Activated CD4-positive, alpha-beta T cell treated with anti-CD3 and anti-CD28 coated beads, Interleukin-2, amount 50 U/mL, for 1 hour (primary cell): Measurements from ENCODE around the gene PPP1R8.
"Not testable (repeated sequence)": the region's sequence is repeated elsewhere in the genome, so short reads cannot be mapped to it uniquely, and the experiment has no call there.

Source experiments
- DNase-seq: peaks from one replicate; pipeline ENCODE4 v3.0.0-alpha.2; 2020

The PPP1R8 gene

DNA sequence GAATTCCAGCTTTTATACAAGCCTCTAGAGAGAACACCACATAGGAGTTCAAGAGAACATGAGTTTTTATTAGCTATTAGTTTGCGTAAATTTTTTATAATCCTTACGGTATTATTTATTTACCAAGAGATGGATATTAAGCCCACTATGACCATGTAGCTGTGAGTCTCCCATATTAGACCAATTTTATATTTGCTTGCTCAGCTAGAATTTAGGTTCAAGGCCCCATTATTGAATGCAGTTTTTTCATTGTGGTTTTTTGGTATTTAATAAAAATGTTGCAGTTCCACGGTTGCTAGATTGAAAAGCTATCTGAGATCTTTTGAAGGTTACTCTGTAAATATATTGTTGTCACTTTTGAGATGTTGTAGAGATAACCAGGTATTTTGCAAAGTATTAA, 2.9 kb downstream of the PPP1R8 start:
- no peak for DNase-seq

DNA sequence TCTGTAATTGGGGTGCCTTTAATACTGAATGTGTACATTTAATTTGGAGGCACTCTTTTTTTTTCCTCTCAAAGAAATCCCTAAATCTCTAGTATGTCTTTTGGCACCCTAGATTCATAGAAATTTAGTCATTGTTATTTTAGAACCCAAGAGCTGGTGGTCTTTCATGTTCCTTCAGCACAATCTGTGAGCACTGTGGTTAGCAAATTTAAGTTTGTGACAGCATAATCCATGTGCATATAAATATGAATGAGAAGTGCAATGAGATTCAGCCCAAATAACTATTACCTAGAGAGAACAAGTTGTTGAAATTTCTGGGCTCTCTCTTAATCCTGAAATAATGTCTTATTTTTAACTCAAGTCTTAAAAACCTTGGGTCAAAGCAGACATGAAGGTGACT, 4.5 kb downstream of the PPP1R8 start:
- no peak for DNase-seq

DNA sequence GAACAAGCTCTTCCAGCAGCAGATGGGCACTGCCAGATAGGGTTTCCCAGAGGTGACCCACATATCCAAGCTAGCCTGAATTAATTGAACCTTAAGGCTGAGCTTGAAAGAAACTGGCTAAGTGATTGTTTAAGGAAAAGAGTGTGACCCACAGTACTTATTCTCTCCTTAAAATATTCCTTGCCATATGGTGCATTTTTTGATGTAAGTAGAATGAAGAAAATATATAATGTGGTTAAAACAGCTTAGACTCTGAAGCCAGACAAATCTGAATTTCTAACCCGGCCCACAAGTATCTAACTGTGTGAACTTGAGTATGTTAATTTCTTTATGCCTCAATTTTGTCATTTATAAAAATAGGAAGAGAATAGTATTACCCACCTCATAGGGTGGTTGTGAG, 4.9 kb downstream of the PPP1R8 start:
- DNase-seq, result no peak

DNA sequence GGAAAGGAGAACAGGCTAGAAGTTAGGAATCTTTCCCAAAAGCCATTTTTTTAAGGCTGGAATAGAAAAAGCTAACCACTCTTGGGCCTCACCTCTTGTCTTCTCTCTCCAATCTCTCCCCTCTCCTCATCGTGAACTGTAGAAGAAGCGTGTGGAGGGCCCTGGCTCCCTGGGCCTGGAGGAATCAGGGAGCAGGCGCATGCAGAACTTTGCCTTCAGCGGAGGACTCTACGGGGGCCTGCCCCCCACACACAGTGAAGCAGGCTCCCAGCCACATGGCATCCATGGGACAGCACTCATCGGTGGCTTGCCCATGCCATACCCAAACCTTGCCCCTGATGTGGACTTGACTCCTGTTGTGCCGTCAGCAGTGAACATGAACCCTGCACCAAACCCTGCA, 19.4 kb downstream of the PPP1R8 start:
- no peak for DNase-seq

DNA sequence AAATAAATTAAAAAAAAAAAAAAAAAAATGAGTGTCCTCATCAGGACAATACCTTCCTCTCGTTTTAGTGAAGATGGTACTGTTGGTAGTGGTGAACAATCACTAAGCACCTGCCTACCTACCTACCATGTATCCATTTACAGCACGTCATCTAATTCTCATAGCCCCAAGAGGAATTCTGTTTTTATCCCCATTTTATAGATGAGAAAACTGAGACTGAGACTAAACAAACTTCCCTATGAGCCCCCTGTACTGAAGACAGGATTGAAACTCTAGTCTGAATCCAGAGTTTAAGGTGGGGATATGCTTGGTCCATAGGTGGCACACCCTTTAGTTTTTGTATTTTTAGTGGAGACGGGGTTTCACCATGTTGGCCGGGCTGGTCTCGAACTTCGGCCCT, 24.5 kb downstream of the PPP1R8 start:
- no peak for DNase-seq

DNA sequence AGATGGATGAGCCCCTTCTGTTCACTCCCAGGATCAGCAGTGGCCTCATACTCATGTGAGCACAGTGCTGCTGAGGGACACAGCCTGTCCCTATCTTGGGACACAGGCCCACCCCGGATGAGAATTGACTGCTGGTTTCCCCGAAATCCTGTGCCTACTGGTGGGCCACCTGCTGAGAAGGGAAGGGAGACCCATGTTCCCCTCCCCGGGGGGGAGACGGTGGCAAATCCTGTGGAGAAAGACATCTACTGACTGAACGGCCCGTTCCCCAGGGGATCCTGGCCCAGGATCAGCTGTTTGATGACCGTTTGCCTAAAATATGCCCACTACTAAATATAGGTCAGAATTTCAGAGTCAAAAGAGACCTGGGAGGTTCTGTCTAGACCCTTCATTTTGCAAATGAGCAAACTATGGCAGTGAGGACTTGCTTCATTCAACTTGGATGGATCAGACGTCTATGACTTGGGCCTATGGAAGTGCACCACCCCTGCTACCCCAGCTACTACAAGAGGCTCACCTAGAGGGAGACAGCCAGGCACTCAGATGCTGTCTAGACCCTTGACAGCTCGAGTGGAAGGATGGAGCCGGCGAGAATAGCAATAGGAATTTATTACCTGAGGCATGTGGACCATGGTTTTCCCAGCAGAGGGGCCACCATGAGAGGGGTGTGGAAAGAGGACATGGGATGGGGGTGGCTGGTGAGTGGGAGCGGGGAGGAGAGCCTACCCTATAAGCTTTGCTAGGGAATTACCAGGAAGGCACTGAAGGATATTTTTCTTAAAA, 26.2 kb downstream of the PPP1R8 start:
- DNase-seq, result no peak

DNA sequence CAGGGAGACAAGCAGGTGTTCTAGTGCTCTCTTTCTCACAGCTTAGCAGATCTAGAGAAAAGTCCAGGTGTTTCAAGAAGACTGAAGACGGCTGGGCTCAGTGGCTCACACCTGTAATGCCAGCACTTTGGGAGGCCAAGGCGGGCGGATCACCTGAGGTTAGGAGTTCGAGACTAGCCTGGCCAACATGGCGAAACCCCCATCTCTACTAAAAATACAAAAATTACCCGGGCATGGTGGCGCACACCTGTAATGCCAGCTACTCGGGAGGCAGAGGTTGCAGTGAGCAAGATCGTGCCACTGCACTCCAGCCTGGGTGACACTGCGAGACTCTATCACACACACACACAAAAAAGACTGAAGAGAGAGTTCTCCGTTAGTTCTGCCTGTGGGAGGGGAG, 27.0 kb downstream of the PPP1R8 start:
- DNase-seq, result not testable (repeated sequence)

DNA sequence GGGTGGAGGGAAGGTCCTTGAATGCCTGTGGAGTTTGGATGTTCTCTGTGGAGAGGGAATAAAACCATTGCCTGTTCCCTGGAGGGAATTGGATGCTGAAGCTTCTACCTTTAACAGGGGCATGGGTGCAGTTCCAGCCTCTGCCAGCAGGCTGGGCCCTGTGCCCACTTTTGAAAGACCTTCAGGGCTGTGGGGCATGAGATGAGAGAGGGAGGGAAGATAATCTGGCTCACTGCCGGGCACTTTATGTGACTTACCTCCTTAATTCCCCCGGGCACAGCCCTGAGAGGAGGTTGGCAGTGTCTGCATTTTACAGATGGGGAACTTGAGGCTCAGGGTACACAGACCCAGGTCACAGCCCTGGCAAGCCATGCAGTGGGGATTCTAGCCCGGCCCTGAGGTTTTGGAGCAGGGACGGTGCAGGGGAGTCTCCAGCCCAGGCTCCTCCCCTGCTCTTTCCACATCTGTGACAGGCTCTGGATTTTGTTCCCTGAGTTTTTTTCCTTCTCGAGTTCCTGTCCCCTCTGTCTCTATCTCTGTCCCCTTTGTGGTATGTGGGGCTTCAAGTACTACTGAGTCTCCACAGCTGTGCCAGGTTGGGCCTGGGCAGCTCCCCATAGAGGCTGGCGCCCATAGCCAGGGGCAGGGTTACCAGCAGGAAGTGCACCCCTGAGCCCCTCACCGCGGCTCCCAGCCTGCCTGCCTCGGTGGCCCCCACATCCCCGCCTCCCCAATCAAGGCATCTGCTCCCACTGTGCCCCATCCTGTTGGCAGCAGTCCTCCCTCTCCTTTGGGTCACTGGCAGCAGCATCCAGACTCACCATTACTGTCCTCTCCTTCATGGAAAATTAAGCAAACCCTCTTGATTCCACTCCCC, 27.7 kb downstream of the PPP1R8 start:
- peak; percentile 86 for DNase-seq

DNA sequence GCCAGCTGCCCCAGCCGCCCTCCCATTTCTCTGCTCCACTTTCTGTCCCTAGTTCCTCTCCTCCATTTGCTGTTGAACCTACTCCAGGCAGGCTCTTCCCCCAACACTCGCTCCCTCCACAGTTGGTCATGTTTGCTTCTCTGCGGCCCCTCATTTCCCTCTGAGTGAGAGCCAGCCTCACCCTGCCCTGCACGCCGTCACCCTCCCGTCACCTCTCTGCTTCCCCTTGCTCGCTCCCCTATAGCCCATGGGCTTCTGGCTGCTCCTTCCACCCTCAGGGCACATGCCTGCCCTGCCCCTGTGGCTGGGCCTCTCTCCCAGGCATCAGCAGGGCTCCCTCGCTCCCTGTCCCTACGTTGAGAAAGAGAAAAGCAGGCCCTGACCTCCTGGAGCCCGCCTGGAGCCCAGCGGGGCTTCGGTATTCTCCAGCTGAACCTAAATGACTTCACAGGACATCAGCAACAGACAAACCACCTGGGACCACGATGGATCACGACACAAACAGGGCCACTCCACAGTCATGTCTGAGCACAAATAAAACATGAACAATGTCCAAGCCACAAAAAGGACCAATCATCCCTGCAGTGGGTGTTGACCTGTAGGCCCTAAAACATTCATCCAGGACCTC, 28.5 kb downstream of the PPP1R8 start:
- DNase-seq, result no peak

DNA sequence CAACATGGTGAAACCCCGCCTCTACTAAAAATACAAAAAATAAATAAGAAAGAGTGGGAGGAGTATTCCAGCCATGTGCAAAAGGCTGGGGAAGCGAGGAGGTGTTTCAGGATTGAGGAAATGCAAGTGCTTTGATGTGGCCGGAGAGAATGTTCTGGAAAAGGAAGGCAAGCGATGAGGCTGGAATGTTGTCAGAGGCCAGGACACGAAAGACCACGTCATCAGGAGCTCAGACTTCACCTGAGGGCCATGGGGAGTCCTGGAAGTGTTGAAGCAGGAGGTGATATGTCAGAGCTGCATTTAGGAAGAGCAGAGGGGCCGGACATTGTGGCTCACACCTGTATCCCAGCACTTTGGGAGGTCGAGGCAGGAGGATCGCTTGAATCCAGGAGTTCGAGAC, 30.9 kb downstream of the PPP1R8 start:
- no peak for DNase-seq

DNA sequence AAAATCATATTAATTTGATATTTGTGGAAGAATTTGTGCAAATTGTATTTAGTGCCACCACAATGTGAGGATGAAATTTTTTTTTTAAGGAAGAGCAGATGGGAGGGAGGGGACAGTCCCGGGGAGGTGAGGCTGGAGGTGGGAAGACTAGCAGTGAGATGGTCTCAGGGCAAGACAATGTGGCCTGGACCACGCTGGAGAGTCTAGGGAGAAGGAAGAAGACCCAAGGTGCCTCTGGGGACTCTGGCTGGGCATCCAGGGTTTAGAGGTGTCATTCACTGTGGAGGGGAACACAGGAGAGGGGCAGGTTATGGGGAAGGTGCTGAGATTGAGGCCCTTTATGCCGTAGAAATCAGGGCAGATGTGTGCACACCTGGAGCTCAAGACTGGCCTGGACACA, 31.4 kb downstream of the PPP1R8 start:
- no peak for DNase-seq

DNA sequence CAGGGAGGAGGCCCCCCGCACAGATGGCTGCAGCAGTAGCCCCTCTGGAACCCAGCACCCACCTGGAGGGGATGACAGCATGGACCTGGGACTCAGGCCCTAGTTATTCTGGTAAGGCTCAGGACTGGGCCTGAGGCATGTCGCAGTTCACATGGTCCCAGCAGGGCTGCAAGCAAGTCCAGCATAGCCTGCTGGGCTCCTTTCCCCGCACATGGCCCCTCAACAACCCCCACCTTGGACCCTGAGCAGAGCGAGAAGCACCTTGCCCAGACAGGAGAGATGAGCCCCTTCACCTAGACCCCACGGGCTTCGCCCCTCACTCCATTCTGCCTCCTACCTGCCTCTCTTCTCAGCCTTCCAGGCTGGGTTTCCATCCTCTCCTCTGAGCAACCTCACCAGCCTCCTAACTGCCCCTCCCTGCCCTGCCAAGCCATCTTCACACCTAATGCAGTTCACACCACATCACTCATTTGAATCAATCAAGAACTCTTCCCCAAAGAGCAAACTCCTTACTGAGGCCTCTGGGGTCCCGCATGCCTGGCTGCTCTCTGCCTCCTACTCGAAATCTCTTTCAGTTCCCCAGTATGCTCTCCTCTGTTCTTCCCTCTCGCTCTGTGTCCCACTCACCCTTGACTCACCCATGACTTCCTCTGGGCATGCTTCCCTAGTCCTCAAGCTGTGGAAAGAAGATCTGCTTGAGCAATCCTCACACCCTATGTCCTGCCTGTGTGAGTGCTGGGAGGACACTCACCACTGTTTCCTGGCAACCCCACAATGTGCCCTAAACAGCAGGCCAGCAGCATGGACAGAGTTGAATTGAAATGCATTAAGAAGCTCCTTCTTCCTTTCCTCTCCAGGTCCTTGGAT, 32.3 kb downstream of the PPP1R8 start:
- no peak for DNase-seq

DNA sequence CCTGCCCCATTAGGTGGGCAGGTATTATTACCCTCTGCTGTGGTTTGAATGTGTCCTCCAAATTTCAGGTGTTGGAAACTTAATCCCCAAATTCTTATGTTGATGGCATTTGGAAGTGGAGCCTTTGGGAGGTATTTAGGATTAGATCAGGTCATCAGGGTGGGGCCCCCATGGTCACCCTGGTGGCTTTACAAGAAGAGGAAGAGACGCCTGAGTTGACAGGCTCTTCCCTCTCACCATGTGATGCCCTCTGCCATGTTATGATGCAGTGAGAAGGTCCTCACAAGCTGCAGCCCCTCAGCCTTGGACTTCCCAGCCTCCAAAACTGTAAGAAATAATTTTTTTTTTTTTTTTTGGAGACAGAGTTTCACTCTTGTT, 32.9 kb downstream of the PPP1R8 start:
- no peak for DNase-seq

DNA sequence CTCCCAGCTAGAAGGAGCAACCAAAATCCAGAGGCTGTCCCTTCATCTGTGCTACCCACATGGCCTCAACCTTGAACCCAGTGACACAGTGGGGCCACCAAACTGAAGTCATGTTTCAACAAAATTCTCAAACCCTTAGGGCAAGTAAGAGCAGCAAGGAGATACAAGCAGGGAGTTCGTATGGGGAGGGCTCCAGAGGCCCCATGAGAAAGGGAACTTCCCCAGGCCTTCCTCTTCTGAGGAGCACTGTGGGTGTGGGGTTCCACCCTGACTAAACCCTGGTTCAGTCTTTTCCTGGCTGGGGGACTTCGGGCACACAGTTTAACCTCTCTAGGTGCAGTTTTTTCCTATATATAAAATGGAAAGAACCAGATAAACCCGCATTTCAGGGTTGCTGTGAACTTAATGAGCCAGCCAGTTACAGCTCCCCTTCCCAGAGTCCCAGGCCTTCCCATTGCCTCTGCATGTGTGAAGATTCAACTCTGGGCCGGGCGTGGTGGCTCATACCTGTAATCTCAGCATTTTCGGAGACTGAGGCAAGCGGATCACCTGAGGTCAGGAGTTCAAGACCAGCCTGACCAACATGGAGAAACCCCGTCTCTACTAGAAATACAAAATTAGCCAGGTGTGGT, 33.8 kb downstream of the PPP1R8 start:
- DNase-seq, result peak; percentile 16

DNA sequence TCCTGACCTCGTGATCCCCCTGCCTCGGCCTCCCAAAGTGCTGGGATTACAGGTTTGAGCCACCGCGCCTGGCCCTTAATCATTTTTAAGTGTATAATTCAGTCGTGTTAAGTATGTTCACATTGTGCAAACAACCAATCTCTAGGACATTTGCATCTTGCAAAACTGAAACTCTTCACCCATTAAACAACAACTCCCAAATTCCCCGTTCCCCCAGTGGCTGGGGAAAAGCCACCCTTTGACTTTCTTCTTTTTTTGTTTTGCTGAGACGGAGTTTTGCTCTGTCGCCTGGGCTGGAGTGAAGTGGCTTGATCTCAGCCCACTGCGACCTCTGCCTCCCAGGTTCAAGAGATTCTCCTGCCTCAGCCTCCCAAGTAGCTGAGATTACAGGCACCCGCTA, 35.2 kb downstream of the PPP1R8 start:
- no peak for DNase-seq

DNA sequence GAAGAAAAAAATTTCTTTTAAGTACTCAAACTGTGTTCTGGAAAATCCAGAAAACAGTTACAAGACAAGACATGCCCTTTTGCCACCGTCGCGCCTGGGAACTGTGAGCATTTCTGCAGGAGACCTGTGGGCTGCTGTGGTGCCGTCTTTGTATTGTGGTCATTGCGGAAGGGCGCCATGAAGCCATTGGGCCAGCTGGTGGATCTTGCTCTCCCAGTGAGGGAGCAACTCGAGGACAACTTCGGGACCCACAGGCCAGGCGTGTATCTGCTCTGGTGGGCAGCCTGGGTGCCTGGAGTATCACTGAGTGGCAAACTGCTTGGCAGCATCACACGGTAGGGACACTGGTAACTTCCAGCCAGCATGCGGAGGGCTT, 38.0 kb downstream of the PPP1R8 start:
- no peak for DNase-seq

DNA sequence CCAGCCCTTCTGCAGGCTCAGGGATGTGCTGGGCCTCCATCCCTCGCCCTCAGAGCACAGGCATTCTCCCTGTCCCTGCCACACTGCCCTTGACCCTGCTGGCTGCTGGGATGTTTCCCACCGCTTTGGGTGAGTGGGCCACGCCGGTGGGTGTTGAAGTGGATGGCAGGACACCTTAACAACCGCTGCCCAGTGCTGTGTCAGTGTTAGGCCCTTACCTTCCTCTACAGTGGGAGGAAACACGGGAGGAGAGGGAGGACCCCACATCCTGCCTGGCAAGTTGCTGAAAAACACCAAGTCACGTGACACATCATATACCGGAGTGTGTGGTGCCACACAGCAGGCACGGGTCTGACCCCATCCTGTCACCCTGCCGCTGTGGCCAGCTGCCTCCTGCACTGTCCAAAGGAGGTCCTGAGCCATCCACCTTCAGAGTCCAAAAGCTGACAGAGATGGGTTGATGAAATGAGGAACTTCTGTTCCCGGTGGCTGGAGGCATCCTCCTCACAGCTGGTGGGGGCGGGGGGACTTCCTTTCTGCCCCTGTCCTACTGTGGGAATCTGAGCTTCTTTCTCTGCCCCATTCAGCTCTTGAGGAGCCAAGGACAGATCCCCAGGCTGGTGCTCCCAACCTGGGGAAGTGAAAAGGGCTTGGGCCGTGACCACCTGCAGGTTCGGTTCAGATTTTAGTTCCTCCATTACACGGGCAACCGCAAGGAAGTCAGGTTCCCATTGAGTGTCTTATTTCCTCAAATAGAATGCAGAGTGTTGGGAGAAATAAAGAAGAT, 38.5 kb downstream of the PPP1R8 start:
- DNase-seq, result peak; percentile 43

DNA sequence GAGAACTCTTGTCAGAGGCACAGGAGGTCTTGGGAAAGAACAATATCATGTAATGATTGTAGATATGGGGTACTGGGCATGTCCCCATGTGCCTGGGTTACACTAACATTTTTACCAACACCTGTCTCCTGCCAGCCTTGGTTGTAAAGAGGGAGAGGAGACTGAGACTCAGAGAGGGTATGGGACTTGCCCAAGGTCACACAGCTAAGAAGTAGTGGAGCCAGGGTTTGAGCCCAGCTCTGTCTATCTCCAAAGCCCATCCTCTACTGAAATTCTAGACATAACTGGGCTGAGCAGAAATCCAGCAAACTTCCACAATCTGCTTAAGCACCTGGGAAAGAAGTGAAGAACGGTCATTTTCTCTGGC, 39.1 kb downstream of the PPP1R8 start:
- no peak for DNase-seq

DNA sequence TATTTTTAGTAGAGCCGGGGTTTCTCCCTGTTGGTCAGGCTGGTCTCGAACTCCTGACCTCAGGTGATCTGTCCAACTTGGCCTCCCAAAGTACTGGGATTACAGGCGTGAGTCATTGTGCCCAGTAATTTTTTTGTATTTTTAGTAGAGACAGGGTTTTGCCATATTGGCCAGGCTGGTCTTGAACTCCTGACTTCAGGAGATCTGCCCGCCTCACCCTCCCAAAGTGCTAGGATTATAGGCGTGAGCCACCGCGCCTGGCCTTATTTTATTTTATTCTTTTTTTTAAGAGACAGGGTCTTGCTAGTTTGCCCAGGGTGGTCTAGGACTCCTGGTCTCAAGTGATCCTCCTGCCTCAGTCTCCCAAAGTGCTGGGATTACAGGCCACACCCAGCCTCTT, 40.5 kb downstream of the PPP1R8 start:
- not testable (repeated sequence) for DNase-seq

DNA sequence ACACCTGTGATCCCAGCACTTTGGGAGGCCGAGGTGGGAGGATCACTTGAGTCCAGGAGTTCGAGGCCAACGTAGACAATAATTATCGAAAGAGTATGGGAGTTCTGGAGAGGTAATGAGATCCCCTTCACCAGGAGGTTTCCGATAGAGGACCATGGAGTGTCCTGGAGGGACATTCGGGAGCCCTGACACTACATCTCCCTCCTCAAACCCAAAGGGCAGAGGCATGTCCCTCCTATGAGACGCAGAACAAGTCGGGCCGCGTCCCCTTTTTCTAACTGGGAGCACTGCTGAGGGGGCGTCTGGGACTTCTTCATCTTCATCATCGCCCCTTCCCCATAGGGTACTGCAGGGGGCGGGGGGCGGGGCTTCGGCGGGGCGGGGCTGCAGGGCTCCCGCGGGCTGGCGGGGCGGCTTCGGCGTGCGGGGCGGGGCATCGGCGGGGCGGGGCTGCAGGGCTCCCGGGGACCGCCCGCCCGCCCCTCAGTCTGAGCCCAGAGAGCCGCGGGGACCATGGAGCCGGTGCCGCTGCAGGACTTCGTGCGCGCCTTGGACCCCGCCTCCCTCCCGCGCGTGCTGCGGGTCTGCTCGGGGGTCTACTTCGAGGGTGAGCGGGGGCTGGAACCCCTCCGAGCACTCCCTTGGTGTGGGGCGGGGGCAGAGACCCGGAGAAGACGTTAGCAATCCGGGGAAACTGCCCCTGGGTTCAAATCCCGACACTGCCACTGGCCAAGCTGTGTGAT, 41.6 kb downstream of the PPP1R8 start, which contains the start of gene THEMIS2:
Gene THEMIS2 (plus strand): TSS at position 486 of the 743 bp plus-strand sequence. CDS start 28 bp downstream, at position 514.
- peak; percentile 81 for DNase-seq
